GM21737 (cell line): ENCODE results near the gene CCDC92.

Experiments
- ATAC-seq: cut with Tn5 transposase; IDR thresholded peaks from one replicate; pipeline ENCODE4 v1.9.1; 2021; ENCODE audit warnings: mild to moderate bottlenecking, moderate library complexity; ENCODE audit not compliant: unreplicated experiment

Gene CCDC92

DNA sequence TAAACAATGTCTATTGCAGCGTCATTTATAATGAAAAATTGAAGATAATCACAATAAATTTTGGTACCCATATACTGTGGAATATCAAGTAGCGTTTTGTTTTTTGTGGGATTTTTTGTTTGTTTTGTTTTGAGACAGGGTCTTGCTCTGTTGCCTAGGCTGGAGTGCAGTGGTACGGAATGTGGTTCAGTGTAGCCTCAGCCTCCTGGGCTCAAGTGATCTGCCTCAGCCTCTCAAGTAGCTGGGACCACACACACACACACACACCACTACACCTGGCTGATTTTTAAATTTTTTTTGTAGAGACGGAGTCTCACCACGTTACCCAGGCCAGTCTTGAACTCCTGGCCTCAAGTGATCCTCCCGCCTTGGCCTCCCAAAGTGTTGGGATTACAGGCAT lies 6.9 kb upstream of the CCDC92 start:
- ATAC-seq = no peak

DNA sequence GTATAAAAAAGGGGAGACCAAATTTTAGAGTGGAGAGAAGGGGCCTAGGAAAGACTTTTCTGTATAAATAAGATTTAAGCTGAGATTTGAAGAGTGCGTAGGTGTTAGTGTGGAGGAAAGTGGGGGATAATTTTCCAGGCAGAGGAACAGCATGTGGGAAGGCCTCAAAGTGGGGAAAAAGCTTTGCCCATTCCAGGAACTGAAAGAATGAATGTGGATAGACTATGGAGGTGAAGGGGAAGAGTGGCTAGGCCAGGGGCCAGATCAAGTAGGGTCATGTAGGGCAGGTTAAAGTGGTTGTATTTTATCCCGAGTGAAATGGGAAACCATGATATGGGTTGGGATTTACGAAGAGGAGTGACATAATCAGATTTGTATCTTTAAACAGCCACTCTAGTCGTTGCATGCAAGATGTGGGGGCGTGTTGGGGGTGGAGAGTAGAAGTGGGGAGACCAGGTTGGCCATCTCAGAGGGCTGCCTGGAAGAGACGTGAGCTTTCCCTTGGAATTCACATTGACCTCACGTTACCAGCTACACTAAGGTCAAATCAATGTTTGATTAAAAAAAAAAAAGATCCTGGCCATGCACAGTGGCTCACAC lies 3.7 kb upstream of the CCDC92 start:
- ATAC-seq = no peak

DNA sequence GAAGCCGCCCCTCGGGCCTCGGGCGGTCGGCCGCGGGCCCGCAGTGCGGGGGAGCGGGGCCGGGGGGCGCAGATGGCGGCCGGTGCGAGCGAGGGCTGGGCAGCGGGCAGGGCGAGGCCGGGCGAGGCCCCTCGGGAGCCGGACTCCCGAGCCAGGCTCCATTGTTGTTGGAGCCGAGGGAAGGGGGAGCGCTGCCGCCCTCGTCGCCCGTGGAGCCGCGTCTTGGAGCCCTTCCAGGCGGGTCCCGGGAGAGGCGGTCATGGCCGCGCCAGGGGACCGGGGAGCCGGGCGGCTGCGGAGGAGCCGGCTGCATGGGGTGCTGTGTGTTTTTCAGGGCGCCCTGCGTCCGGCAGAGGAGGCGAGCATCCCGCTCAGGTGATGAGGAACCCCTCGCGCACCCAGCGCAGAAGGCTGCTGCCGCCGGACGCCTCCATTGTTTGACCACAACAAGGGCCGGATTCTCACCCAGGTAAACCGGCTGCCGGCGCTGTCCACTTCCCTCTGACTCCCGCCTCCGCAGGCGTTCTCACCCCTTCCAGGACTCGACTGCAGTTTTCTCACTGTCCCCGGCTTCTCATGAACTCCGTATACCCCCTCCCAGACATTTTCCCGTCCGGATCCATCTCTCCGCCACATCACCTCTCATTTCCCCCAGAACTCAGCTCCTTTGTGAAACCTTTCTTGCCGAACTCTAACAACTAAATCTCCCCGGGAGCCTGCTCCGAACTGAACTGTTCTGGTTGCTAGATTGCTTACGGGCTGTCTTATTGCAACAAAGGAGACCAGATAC lies 1.1 kb upstream of the CCDC92 start:
- no peak for ATAC-seq

DNA sequence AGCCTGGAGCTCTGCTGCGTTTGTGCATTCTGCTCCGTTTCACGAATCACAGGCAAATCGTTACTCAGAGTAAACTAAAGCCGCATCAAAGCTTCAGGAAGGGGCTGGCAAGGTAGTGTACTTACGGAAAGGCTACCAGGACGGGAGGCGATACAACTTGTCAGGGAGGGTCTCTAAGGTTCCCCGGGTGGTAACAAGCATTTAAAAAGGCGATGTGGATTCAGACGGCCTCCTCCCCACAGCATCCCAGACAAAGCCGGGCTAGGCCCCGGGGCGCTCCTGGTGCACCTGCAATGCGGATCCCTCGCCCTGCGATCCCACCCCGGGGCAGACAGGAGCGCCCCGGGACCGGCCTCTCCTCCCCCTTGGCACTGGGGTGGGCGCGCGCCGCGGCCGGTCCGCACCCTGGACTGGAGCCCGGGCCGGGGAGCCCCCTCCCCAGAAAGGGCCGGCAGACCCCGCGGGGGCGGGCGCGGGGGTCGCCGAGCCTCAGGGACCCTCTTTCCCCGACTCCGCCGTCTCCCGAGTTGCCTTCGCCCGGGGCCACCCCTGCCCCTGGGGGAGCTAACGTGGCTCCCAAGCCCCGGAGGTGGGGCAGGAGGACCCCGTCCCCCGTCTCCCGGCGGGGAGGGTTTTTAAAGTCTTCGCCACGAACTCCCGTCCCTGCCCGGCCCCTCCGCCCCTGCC lies 718 bp downstream of the CCDC92 start:
- ATAC-seq = peak; percentile 5

DNA sequence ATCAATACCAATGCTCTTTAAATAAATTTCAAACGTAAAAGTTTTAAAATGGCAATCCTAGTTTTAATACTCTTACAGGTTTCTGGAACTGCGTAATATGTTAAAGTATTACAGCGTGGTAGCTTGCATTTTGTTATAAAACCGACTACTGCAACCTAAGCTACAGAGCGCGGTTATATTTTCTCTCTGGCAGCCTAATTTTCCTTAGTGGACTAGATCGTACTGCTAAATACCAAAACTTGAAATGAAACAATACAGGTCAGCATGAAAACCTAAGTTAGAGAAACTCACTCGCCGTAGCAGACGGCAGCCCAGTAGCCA lies 1.2 kb downstream of the CCDC92 start:
- ATAC-seq = no peak

DNA sequence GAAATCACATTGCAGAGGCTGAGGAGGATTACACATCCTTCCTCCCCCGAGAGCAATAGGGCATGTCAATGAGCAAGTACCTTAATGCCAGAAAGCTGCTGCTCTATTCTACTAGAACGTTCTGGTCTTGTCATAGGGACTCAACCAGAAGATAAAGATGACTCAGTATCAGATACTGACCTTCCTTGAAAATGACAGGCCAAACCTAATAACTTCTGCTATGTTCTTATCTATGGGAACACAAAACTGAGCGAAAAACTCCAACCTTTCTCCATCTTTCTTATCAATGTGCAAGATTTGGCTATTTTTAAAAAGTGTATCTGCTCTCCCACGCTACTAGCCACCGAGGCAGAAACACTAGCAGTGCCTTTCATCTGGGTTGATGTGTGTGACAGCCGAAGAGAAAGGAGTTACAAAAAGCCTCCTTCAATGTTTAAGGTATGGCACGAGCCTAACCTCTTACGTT lies 5.5 kb downstream of the CCDC92 start:
- ATAC-seq = no peak

DNA sequence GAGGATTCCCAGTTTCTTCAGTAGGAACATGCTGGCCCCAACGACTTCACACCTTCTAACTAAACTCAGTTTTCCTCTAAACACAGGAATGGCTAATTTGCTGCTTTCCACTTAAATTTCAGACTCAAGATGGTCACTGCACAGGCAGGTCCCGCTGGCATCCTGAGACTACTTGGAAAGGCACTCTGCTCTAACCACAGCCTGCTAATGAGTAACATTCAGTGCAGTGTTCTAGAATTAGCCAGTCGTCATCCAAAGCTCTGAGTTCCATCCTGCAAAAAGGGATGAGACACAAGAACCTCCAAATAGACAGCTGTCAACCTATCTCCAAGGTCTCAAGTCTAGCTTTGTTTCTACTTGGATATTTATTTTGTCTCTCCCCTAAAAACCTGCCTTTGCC lies 6.0 kb downstream of the CCDC92 start:
- no peak for ATAC-seq

DNA sequence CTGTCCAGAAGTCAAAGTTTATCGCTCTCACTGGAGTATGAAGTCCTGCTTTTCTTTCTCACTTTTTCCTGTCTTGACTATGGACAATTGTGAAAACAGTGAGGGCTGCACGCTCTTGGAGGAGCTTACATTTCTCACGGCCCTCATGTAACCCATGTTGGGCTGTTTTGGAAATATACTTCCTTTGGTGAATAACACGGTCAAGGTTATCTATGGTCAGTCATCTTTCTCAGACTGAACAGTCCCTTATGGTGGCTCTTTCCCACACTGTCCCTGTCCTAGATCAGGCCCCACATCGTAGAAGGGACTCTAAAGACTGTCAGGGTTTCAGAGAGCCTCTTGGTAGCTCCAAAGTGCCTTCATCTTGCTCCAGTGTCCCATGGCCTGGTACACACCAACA lies 7.2 kb downstream of the CCDC92 start:
- no peak for ATAC-seq

DNA sequence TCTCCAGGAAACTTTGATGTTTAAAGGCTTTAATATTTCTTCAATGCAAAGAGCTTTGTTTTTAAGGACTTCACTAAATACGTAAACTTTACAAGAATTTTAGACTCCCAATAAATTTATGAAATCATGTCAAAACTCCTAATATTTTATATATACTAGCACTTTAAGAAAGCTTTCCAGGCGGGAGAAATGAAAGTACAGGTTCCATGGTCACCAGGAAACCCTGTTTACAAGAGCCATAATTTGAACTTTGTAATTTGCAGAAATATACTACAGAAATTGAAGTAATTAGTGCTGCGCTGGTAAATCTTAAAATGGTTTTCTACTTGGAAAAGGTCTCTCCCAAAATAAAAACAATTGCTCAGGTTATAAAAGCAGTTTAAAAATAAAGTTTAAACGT lies 8.8 kb downstream of the CCDC92 start:
- ATAC-seq = no peak

DNA sequence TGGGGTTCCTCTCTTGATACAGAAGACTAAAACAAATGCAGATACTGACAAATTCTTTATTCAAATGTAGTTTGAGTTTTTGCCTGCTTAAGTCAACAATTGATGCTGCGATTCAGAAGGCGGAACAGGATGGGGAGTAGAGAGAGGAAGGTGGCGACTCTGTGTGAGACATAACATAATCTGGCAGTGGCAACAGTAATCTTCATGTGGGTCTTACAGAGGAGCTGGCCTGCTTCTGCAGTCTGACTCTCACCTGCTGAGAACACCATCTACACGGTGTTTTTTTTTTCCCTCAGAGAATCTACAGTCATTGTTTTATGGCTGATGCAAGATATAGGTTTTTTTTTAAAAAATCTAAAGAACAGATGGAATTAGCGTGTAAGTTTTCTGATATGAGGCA lies 10.1 kb downstream of the CCDC92 start:
- no peak for ATAC-seq

DNA sequence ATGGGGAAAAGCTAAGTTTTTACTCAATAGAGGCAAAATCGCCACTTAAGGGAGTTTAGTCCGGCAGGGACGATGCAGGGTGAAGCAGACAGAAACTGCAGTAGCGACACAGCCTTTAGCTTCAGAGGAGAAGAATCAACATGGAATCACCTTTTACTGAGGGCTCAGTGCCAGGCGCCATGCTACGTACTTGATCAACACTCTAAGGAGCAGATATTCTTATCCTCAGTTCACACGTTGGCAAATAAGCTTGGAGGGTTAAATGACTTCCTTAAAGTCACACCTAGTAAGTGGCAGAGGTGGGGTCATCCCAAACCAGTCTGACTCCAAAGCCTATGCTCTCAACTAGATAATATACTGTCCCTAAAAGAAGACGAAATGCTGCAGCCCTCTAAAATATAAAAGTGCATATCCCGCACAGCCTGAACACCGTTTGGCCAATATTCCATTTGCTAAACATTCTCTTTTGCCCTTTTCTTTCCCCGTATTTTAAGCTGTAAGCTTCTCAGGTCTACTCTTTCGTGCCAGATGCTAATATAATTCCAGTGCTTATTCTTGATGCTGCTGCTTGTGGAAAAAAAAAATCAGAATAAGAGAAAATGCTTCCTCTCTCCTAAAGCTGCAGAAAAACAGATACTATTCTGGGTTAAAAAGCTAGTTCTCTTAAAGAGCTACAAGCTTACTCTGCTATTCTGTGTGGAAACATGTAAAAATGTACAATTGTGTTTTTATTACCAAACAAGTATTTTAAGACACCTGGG lies 10.9 kb downstream of the CCDC92 start:
- ATAC-seq = no peak

DNA sequence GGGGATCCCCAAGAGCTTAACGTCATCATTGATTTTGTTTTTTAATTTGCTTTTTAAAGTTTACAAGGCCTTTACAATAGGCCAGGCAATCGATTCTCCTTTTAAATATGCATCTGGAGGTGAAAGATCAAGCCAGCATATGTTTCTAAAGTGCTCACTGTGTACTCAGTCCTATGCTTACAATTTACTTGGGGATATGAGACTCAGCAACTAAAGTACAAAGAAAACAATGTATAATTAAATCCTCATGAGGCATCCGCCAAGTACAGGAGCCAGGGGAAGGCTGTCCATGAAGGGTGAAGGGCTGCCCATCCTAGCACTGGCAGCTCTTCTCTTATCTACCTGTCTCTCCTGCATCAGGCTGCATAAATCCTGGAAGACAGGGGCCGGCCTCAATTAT lies 11.8 kb downstream of the CCDC92 start:
- ATAC-seq = no peak

DNA sequence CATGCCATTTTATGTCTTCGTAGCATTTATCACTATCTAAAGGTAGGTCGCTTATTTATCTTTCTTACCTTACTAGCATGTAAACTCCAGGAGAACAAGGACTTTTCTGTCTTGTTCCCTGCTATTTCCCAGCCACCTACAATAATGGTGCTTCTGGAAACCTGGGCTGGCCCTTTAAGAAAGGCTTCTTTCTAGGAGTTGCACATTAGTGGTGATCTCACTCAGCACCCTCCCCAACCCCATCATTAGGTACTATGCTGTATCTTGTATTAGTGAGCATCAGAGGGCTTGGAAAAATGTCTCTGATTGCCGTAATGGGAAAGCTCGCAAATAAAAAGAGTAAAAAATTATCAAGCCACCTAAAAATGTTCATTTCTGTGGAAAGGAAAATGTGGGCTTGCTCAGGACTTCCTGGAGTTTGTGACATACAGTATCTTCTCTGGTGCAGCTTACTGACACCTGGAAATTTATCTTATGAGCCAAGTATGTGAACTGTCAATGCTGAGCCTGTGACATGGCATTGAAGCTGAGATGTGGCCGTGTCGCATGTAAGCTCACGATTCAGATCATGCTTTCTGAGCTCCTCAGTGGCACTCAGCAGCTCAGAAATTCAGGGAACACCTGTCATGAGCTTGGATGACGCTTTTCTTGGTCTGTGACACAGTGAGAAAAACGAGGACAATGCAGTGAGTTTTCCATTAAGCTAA lies 12.4 kb downstream of the CCDC92 start:
- no peak for ATAC-seq

DNA sequence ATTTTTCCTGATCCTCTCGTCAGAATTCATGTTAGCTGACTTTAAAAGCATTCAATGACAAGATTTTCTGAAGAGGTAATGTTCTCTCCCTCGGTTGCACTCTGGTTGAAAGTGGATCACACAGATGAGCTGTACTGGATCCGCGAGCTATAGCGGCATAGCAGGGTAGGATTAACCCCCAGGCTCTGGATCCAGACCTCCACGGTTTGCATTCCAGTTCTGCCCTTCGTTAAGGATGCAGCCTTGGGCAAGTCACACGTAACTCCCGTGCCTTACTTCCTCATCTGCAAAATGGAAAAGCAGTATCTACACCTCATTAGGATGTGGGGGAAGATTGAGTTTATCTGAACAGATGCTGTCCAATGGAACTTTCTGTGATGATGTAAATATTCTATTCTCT lies 13.8 kb downstream of the CCDC92 start:
- no peak for ATAC-seq

DNA sequence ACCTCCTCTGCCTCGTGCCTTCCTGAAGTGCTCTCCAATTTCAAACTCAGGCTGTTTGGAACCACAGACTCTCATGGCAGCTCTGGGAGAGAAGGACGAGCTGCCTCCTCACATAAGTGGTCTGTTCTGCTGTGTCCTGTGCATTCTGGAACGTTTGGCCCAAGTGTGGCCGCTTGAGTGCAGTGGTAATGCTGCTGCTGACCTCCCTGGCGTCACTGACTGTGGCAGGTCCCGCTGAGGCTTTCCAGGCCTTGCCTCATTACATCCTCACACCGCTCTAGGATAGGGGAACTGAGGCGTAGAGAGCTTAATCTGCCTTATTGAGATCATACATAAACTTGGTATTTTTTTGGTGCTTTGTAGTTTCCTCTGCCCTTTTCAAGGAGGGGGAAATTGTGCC lies 14.2 kb downstream of the CCDC92 start:
- ATAC-seq = no peak

DNA sequence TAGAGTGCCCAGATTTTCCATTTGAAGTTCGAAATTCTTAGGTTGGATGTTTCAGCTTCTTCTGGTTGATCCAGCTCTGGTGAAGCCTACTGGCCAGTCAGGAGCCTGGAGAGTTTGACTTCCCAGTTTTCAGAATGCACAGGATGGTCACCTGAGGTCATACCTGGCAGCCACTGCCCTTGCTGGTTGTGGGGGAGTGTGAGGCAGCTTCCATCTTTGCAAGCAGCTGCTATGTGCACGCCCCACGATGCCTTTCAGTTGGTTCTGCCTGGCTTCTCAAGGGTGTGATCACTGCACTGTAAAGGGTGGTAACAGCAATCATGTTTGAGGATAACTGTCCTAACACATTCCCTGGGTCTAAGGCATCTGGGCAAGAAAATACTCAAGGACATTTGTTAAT lies 15.4 kb downstream of the CCDC92 start:
- no peak for ATAC-seq

DNA sequence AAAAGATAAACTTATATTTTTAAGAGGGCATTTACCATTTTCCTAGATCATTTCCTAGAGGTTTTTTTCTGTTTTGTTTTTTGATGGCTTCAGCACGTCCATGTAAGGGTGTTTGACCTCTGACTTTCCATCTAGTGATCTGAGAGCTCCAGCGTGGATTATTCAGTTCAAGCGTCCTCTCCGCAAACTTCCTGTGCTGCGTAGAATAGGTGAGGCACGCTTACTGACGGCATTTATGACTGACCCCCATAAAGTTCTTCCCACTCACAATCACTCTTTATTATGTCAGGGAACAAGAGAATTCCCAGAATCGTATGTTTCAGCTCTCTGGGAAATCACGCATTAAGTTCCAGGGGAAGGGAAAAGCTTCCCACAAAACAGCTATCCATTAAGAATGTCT lies 16.4 kb downstream of the CCDC92 start:
- ATAC-seq = no peak

DNA sequence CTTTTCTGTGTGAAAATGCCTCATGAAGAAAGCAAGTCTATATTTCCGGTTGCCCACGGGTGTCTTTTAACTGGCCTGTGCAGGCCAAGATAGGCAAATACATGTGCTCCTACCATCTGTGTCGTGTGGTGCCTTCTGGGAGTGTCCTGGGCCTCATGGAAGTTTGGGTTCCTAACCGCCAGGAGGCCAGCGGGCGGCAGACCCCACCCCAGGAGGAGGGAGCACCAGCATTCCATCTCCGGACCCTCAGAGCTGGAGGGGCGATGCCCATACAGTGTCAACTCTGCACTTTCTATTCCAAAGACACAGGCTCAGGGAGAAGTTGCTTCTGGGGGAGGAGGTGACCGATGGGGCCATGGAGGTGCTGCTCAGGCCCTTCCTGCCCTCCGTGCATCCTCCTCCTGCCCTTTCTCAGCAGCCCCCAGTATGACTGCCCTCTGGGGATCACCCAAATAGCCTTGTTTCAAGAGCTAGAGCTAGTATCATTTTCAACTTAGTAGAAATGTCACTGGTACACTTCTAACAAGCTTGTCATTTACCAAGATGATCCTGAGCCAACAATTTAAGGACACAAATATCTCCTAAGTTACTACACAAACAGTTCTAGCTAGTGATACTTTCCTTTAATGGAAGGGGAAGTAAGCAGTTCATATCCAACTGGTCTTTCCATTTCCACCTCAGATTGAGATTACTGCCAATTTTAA lies 17.8 kb downstream of the CCDC92 start:
- ATAC-seq = no peak

DNA sequence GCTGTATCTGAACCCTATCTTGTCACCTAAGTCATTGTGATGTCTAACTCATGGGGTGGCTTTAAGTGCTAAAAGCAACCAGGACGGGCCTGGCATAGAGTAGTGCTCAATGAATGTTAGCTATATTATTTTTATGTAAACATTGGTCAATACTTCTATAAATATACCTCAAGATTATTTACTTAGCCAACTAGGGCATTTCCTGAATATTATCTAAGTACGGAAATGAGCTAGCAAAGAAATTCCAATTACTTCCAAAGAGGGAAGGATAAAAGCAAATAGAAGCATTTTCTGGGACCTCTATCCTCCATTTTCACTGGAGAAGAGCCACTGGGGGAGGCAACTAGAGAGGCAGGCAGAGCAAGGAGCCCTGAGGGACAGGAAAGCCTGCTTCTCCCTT lies 20.6 kb downstream of the CCDC92 start:
- no peak for ATAC-seq

DNA sequence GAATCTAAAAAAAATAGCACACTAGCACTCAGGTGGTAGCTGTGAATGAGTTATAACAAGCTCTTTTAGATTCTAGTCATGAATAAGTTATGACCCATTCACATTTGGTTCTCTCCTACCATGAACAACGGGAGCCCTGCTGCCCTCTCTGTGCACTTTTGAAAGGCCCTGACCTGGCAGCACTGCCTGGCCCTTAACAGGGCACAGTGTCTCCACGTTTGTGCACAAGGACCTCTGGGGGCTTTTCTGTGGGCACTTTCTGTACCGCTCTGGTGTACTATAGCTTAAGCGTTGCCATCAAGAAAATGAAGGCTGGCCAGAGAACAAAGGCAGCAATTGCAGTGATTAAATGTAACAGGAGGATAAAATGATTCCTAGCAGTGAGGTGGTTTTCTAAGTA lies 21.2 kb downstream of the CCDC92 start:
- ATAC-seq = no peak
